ENCODE results near the gene BTAF1. TPM values are rescaled to one million over a fixed set of nuclear protein-coding genes. Genes with fewer than 3 reads are reported as not detected.

The BTAF1 gene
- total RNA-seq, 1 donor from 2014 or later: 42.2 TPM

DNA sequence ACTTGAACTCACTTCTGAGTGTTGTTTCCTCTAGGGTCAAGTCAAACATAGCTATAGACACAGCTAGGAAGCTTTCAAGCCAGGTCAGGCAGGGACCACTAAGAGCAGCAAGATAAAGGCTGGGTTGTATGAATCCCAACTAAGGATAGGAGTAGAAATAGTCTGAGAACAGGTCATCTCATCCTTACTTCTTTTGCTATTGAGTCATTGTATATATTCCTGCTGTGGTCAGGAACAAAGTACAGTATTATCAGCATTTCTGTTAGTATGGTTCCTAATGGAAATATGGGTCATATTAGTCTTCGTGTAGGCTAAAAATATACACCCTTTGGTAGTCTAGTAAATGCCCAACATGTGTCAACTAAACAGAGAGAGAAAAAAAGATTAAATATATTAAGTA, 145.3 kb downstream of the BTAF1 start:
- no peak overlapping the region for H3K4me3 Mint-ChIP-seq (ENCODE audit: unreplicated experiment)
- DNase-seq: no peak
- H3K27ac Mint-ChIP-seq (ENCODE audit: unreplicated experiment): no peak overlapping the region
- H3K27me3 Mint-ChIP-seq (ENCODE audit: unreplicated experiment): no peaks in the 10 kb centered on the region
- no peaks in the 10 kb centered on the region for H3K9me3 Mint-ChIP-seq (ENCODE audit: unreplicated experiment)
- no peaks in the 10 kb centered on the region for H3K4me1 Mint-ChIP-seq (ENCODE audit: low read depth, unreplicated experiment)
- no peak for TF ChIP-seq CTCF (IDR thresholded peaks at IDR 0.05; ENCODE audit: partially characterized antibody, unreplicated experiment)
- H3K36me3 Mint-ChIP-seq (ENCODE audit: unreplicated experiment): no peaks in the 10 kb centered on the region

- Mint-ChIP-seq H3K9me3 (ENCODE audit: unreplicated experiment) (no peaks in the 10 kb centered on the region), H3K4me3 (ENCODE audit: unreplicated experiment) (no peak overlapping the region), H3K27ac (ENCODE audit: unreplicated experiment) (no peak overlapping the region), H3K4me1 (ENCODE audit: low read depth, unreplicated experiment) (no peaks in the 10 kb centered on the region), H3K27me3 (ENCODE audit: unreplicated experiment) (no peaks in the 10 kb centered on the region), H3K36me3 (ENCODE audit: unreplicated experiment) (no peaks in the 10 kb centered on the region)
- DNase-seq: no peak
- TF ChIP-seq CTCF (IDR thresholded peaks at IDR 0.05; ENCODE audit: partially characterized antibody, unreplicated experiment): no peak
These were observed 150.7 kb downstream of the BTAF1 start for GRCh38 chr10:92074126-92074887.

DNA sequence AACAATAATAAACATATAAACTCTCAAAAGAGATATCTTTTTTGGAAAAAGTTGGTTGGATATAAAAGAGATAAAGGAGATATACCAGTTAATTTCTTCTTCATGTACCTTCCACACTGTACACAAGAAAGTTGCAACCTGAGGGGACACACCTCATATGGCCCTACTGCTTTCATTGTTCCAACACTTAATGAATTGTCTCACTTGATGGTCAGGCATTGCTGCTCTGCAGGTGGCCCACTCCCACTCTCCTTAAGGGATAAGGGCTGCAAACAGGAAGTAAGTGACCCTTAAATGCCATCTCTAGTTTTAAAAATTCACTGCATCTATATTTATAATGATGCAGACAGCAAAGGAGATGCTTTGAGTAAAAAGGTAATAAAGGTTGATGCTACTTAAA, 152.3 kb downstream of the BTAF1 start:
- H3K27me3 Mint-ChIP-seq (ENCODE audit: unreplicated experiment): no peaks in the 10 kb centered on the region
- TF ChIP-seq CTCF (IDR thresholded peaks at IDR 0.05; ENCODE audit: partially characterized antibody, unreplicated experiment): no peak
- no peak overlapping the region for H3K27ac Mint-ChIP-seq (ENCODE audit: unreplicated experiment)
- H3K36me3 Mint-ChIP-seq (ENCODE audit: unreplicated experiment): no peaks in the 10 kb centered on the region
- H3K4me1 Mint-ChIP-seq (ENCODE audit: low read depth, unreplicated experiment): no peaks in the 10 kb centered on the region
- H3K9me3 Mint-ChIP-seq (ENCODE audit: unreplicated experiment): no peaks in the 10 kb centered on the region
- H3K4me3 Mint-ChIP-seq (ENCODE audit: unreplicated experiment): no peak overlapping the region
- no peak for DNase-seq

- no peak for TF ChIP-seq CTCF (IDR thresholded peaks at IDR 0.05; ENCODE audit: partially characterized antibody, unreplicated experiment)
- Mint-ChIP-seq H3K36me3 (ENCODE audit: unreplicated experiment) (no peaks in the 10 kb centered on the region), H3K4me3 (ENCODE audit: unreplicated experiment) (no peak overlapping the region), H3K27ac (ENCODE audit: unreplicated experiment) (no peak overlapping the region), H3K9me3 (ENCODE audit: unreplicated experiment) (no peaks in the 10 kb centered on the region), H3K4me1 (ENCODE audit: low read depth, unreplicated experiment) (no peaks in the 10 kb centered on the region), H3K27me3 (ENCODE audit: unreplicated experiment) (no peaks in the 10 kb centered on the region)
- DNase-seq: no peak
These were observed 153.2 kb downstream of the BTAF1 start for GRCh38 chr10:92076722-92077121.

GRCh38 chr10:92079003-92079402, 155.4 kb downstream of the BTAF1 start:
- H3K9me3 Mint-ChIP-seq (ENCODE audit: unreplicated experiment): no peaks in the 10 kb centered on the region
- H3K27me3 Mint-ChIP-seq (ENCODE audit: unreplicated experiment): no peaks in the 10 kb centered on the region
- H3K4me3 Mint-ChIP-seq (ENCODE audit: unreplicated experiment): no peak overlapping the region
- no peak for DNase-seq
- H3K36me3 Mint-ChIP-seq (ENCODE audit: unreplicated experiment): no peaks in the 10 kb centered on the region
- H3K27ac Mint-ChIP-seq (ENCODE audit: unreplicated experiment): no peak overlapping the region
- H3K4me1 Mint-ChIP-seq (ENCODE audit: low read depth, unreplicated experiment): no peaks in the 10 kb centered on the region
- TF ChIP-seq CTCF (IDR thresholded peaks at IDR 0.05; ENCODE audit: partially characterized antibody, unreplicated experiment): no peak
